Ascending aorta (tissue), 2 donors: ENCODE results near the gene TRERF1. TPM values are rescaled to one million over a fixed set of nuclear protein-coding genes. Genes with fewer than 3 reads are reported as not detected.

ENCODE experiments used
- DNase-seq, 2 donors: peaks; one replicate each; pipeline ENCODE4 v3.0.0-alpha.2; 2019; ENCODE audit warnings: low spot score in 2 of 2
- H3K27ac ChIP-seq, 2 donors: fragments of 200-600 bp; sonication (generic); one replicate each; pipeline ENCODE4 v1.5.1; 2016 to 2017; ENCODE audit warnings: mild to moderate bottlenecking in 1 of 2
- H3K27me3 ChIP-seq: fragments of 200-600 bp; sonication (generic); one replicate; pipeline ENCODE4 v1.5.1; 2017
- H3K36me3 ChIP-seq, 2 donors: fragments of 200-600 bp; sonication (generic); one replicate each; pipeline ENCODE4 v1.5.1; 2016
- H3K4me1 ChIP-seq, 2 donors: fragments of 200-600 bp; sonication (generic); one replicate each; pipeline ENCODE4 v1.5.1; 2016 to 2017; ENCODE audit warnings: mild to moderate bottlenecking in 1 of 2
- H3K4me3 ChIP-seq, 2 donors: fragments of 200-600 bp; sonication (generic); one replicate each; pipeline ENCODE4 v1.5.1; 2016 to 2017; ENCODE audit warnings: mild to moderate bottlenecking in 1 of 2
- H3K9me3 ChIP-seq, 2 donors: fragments of 200-600 bp; sonication (generic); one replicate each; pipeline ENCODE4 v1.5.1; 2016
- intact Hi-C: fragments of 100-400 bp; cut with DNase I; formaldehyde crosslinking; loops from one replicate; pipeline ENCODE4 v1.15.1; 2023
- total RNA-seq: library from RNA; depleted of rRNA; stranded (reverse); fragments of >200 nt; gene quantifications from one replicate; pipeline ENCODE4 v1.1.0, GENCODE V29; 2016
- TF ChIP-seq, protein P1 (sequence below), 3 experiments: fragments of 200-600 bp in 2 of 3; fragments of 450-650 bp in 1 of 3; sonication (generic) in 2 of 3; IDR thresholded peaks; one replicate each; pipeline ENCODE4 v1.5.1; 2016 to 2019; ENCODE audit warnings: antibody characterized with exemption in 3 of 3, mild to moderate bottlenecking in 1 of 3, moderate library complexity in 1 of 3

Gene TRERF1
- total RNA-seq, 1 donor from 2014 or later: 34.1 TPM

DNA sequence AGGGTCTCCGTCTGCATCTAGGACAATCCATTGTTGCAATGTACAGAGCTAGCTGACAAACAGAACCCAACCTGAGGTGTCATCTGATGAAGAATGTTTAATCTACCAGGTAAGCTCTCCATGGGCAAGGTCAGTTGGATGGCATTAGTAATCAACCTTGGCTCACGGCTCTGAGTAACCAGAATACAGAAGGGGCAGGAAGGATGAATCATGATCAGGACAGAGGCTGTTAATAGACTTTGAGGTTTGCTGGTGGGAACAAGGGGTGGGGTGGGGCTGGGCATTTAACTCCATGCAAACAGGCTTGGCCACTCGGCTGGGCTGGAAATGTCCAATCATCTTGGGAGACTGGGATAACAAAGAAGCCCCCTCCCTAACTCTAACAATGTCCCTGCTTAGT, 157.0 kb downstream of the TRERF1 start:
- Histone ChIP-seq H3K27me3 (no peaks in the 10 kb centered on the region), H3K4me1 (no peaks in the 10 kb centered on the region), H3K36me3 (peaks cover 0 to 3% of the 10 kb centered on the region in 2 donors), H3K27ac (no peak overlapping the region), H3K9me3 (no peaks in the 10 kb centered on the region), H3K4me3 (no peak overlapping the region)
- intact Hi-C loops: no loop called here
- no peak for DNase-seq
- TF ChIP-seq, protein P1, sequence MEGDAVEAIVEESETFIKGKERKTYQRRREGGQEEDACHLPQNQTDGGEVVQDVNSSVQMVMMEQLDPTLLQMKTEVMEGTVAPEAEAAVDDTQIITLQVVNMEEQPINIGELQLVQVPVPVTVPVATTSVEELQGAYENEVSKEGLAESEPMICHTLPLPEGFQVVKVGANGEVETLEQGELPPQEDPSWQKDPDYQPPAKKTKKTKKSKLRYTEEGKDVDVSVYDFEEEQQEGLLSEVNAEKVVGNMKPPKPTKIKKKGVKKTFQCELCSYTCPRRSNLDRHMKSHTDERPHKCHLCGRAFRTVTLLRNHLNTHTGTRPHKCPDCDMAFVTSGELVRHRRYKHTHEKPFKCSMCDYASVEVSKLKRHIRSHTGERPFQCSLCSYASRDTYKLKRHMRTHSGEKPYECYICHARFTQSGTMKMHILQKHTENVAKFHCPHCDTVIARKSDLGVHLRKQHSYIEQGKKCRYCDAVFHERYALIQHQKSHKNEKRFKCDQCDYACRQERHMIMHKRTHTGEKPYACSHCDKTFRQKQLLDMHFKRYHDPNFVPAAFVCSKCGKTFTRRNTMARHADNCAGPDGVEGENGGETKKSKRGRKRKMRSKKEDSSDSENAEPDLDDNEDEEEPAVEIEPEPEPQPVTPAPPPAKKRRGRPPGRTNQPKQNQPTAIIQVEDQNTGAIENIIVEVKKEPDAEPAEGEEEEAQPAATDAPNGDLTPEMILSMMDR (IDR thresholded peaks at IDR 0.05): no peak

DNA sequence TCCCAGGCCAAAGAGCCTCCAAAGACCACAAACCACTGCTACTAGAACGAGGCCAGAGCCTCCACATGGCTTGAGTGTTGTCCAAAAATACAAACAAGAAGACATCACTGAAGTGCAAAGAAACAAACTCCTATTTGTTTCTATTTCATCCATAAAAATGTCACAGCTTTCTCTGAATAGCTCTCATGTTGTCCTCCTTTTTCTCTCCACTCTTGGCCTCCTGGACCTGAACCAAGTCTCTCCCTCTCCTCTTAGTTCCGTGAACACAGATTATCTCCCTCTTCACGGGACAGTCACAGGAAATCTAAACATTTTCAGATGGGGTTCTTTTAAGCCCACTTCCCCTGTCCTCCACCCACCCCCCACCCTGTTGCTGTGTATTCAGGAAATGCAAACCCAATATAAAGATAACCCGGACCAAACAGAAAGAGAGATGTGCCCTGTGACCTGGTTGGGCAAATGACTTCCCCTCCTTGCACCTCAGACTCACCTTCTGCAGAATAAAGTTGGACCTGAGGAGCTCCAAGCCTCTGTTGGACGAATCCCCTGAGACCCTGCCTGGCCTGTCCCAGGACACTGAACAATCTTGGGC, 158.2 kb downstream of the TRERF1 start:
- no peak for DNase-seq
- Histone ChIP-seq H3K27ac (no peak overlapping the region), H3K36me3 (no peaks in the 10 kb centered on the region)

DNA sequence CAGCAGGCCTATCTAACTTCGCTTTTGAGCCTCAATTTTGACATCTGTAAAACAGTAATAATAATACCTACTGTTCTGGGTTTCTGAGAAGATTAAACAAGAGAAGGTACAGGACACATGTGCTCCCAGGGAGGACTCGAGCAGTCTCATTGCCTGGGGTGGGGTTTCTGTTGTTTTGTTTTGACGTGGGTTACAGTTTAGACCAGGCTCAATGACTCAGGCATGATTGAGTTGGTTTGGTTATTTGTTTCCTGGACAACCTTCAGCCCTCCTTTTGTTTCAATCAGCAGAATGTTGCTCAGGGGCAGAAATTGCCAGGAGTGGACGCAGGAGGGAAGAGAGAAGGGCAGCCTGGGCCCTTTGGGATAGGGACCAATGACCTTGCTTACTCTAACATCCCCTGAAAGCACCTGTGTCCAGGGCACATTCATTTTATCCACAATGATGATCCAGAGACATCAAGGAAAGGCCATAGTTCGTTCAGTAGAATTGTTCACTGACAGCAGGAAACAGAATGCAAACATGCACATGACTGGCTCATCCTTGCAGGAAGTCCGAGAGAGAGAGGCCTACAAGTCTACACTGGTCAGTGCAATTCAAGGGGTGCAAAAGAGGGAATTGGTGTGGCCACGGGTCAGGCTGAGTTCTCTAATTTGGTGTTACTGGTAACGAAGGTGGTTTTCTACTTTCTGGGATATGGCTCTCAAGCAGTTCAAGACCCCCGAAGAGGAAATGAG, 159.6 kb downstream of the TRERF1 start:
- intact Hi-C loops: no loop called here
- H3K4me3 ChIP-seq: no peak overlapping the region
- no peaks in the 10 kb centered on the region for H3K4me1 ChIP-seq
- TF ChIP-seq, protein P1 (IDR thresholded peaks at IDR 0.05): no peak
- DNase-seq: no peak
- H3K27me3 ChIP-seq: no peaks in the 10 kb centered on the region
- no peaks in the 10 kb centered on the region for H3K9me3 ChIP-seq
- H3K36me3 ChIP-seq: no peaks in the 10 kb centered on the region
- H3K27ac ChIP-seq: no peak overlapping the region

More for the DNA sequence above, 158.2 kb downstream of the TRERF1 start:
- H3K4me1 ChIP-seq: no peaks in the 10 kb centered on the region
- intact Hi-C loops: no loop called here
- no peak overlapping the region for H3K4me3 ChIP-seq
- no peaks in the 10 kb centered on the region for H3K9me3 ChIP-seq
- TF ChIP-seq, protein P1 (IDR thresholded peaks at IDR 0.05): no peak
- no peaks in the 10 kb centered on the region for H3K27me3 ChIP-seq

DNA sequence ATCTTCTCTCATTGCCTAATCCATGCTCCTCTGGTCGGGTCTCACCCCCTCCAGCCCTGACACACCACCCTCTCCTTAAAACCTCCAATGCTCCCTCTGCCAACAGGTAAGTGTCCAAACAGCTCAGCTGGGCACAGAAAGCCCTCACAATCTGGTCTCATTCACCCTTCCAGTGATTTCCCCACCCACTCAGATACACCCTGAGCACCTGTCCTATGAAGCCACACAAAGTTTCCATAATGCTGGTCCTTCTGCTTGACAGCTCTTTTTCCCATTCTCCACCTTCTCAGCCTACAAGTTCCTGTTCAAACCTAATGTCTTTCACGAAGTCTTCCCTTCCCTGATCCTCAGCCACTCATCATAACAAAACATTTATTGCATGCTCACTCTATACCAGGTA, 164.0 kb downstream of the TRERF1 start:
- TF ChIP-seq, protein P1 (IDR thresholded peaks at IDR 0.05): no peak
- no peak for DNase-seq
- Histone ChIP-seq H3K4me3 (no peak overlapping the region), H3K27me3 (no peaks in the 10 kb centered on the region), H3K36me3 (no peaks in the 10 kb centered on the region), H3K27ac (no peak overlapping the region), H3K4me1 (no peaks in the 10 kb centered on the region), H3K9me3 (no peaks in the 10 kb centered on the region)
- intact Hi-C loops: no loop called here

DNA sequence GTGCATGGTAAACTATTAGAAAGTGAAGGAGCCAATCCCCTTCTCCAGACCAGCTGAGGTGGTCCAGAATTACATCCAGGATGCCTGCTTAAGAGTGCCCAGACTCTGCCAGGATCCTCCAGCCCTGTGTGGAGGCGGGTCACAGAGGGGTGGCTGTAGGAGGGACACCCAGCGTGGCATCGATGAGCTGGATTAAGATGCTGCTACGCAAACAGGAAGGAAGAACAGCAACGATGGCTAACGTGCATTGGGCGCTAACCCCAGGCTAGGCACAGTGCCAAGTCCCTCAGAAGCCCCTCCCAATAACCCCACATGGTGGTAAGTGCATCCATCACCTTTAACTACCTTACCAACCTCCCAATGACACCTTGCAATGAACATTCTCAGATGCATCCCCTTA, 170.2 kb downstream of the TRERF1 start:
- H3K4me1 ChIP-seq: peaks cover 0 to 11% of the 10 kb centered on the region in 2 donors
- DNase-seq: no peak

More for the DNA sequence above, 170.2 kb downstream of the TRERF1 start:
- TF ChIP-seq, protein P1 (IDR thresholded peaks at IDR 0.05): no peak
- intact Hi-C loops: no loop called here
- H3K4me3 ChIP-seq: no peak overlapping the region
- H3K27me3 ChIP-seq: no peaks in the 10 kb centered on the region
- no peaks in the 10 kb centered on the region for H3K36me3 ChIP-seq
- H3K27ac ChIP-seq: no peak overlapping the region
- H3K9me3 ChIP-seq: no peaks in the 10 kb centered on the region
